Measurements from ENCODE around the gene COX7C.

COX7C gene

GRCh38 chr5:86605881-86606280, 11.9 kb upstream of the COX7C start:
- TF ChIP-seq CTCF (conservative IDR thresholded peaks at IDR 0.05; ENCODE audit: low read length), result no peak
- H3K4me3 ChIP-seq (ENCODE audit: low read length), result no peak overlapping the region
- no peak for DNase-seq (ENCODE audit: low read depth)

- TF ChIP-seq CTCF (conservative IDR thresholded peaks at IDR 0.05; ENCODE audit: low read length), result no peak
- no peak for DNase-seq (ENCODE audit: low read depth)
- no peak overlapping the region for H3K4me3 ChIP-seq (ENCODE audit: low read length)
These were observed 4.3 kb upstream of the COX7C start for GRCh38 chr5:86613455-86613854.

GRCh38 chr5:86617309-86617755, 409 bp upstream of the COX7C start:
- no peak for TF ChIP-seq CTCF (conservative IDR thresholded peaks at IDR 0.05; ENCODE audit: low read length)
- no peak overlapping the region for H3K4me3 ChIP-seq (ENCODE audit: low read length)
- DNase-seq (ENCODE audit: low read depth), result no peak

GRCh38 chr5:86623785-86624483, 6.2 kb downstream of the COX7C start:
- H3K4me3 ChIP-seq (ENCODE audit: low read length), result no peak overlapping the region
- no peak for TF ChIP-seq CTCF (conservative IDR thresholded peaks at IDR 0.05; ENCODE audit: low read length)
- no peak for DNase-seq (ENCODE audit: low read depth)

- H3K4me3 ChIP-seq (ENCODE audit: low read length), result no peak overlapping the region
- TF ChIP-seq CTCF (conservative IDR thresholded peaks at IDR 0.05; ENCODE audit: low read length), result no peak
- no peak for DNase-seq (ENCODE audit: low read depth)
These were observed 7.4 kb downstream of the COX7C start for GRCh38 chr5:86625148-86625547.

GRCh38 chr5:86626149-86626548, 8.4 kb downstream of the COX7C start:
- TF ChIP-seq CTCF (conservative IDR thresholded peaks at IDR 0.05; ENCODE audit: low read length), result no peak
- H3K4me3 ChIP-seq (ENCODE audit: low read length), result no peak overlapping the region
- no peak for DNase-seq (ENCODE audit: low read depth)

- no peak overlapping the region for H3K4me3 ChIP-seq (ENCODE audit: low read length)
- DNase-seq (ENCODE audit: low read depth), result no peak
- TF ChIP-seq CTCF (conservative IDR thresholded peaks at IDR 0.05; ENCODE audit: low read length), result no peak
These were observed 13.4 kb downstream of the COX7C start for GRCh38 chr5:86631165-86631564.
